Right ventricle myocardium inferior (tissue), 1 donor: Measurements from ENCODE around the gene GJA10. TPM values are rescaled to one million over a fixed set of nuclear protein-coding genes. Genes with fewer than 3 reads are reported as not detected.

Experiments
- ATAC-seq: fragments of 200-7000 bp; cut with Tn5 transposase; one replicate; pipeline ENCODE4 v1.9.1; 2020; ENCODE audit warnings: mild to moderate bottlenecking, moderate library complexity
- DNase-seq: peaks from one replicate; pipeline ENCODE4 v3.0.0; 2021; ENCODE audit errors: missing footprints
- intact Hi-C: fragments of 100-400 bp; cut with DNase I; formaldehyde crosslinking; loops from one replicate; pipeline ENCODE4 v1.11.0; 2022
- total RNA-seq: library from RNA; stranded (reverse); fragmentation: NEBNext Ultra II Directional; extraction: Animal tissue kit (Norgen Biotek cat#: 25700); gene quantifications from one replicate; pipeline ENCODE4 v1.2.1, GENCODE V29; 2021
- donor health status: DM: no; HTN: yes; CAD: no; lungs with severe emphysema.

Gene GJA10
- total RNA-seq, 1 donor from 2014 or later = not detected

DNA sequence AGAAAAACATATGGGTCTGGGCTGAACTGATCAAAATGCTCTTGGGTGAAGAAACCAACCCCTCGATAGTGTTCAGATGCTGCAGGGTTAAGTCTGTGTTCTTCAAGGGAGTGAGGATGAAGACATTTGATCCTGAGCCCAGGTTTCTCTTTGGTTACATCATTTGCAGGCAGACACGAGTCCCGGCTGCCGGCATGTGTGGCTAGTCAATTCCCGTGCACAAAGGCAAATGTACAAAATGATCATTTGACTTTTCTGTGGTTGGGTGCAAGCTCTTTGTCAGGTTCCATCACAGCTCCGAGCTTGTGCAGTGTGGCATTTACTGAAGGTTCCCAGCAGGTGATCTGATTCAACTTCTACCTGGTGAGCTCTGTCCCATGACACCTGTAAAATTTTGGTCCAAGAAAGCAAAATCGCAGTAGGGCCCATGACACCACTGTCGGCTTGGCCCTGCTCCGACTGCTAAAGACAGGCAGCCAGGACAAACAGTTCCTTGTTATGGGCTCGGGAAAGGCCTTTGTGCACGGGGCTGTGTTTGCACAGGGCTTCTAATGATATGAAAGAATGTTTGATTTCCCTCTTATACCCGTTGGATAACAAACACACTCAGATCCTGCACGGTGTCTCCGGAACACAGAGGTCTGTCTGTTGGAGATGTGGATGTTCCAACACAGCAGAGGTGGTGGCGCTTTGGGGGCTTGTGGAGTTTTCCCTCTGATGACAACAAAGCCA lies 46.9 kb downstream of the GJA10 start:
- DNase-seq (no peak), ATAC-seq (peak; percentile 54)
- intact Hi-C loops = loop anchor here (10.0 kb wide), 1 partner anchor 454 kb away; no protein-coding TSS in a partner anchor

DNA sequence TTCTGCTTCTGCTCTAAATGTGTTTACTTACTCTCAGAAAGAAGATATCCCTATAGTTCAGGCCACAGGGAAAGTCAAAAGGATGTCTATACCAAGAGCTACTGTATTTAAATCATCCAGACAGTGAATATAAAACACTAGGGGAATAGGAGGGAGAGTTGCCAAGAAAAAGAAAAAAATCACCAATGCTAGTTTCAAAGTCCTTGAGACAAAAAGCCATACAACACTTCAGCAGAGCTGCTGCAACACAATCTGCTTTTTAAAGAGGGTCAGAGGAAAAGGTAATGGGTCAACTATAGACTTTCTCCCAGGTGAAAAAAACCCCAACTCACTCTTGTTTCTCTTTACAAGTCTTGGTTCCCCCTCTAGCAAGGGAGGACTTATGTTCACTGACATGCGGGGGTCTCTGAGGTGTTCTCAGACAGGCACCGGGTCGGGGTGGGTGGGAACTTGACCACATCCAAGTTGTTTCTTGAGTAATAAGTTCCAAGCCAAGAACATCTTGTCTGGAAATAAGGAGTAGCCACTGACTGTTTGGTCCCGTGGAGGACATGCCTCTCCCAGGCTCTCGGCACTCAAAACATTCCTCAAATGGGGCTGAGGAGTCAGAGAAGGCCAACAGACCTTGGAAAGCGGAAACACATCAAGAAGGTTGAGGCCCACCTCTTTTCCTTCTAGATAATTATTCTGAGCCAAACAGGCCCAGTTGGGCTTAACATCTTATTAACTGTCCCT lies 47.7 kb downstream of the GJA10 start:
- intact Hi-C loops = loop anchor here (10.0 kb wide), 1 partner anchor 453 kb away; no protein-coding TSS in a partner anchor
- ATAC-seq (peak; percentile 27), DNase-seq (no peak)

DNA sequence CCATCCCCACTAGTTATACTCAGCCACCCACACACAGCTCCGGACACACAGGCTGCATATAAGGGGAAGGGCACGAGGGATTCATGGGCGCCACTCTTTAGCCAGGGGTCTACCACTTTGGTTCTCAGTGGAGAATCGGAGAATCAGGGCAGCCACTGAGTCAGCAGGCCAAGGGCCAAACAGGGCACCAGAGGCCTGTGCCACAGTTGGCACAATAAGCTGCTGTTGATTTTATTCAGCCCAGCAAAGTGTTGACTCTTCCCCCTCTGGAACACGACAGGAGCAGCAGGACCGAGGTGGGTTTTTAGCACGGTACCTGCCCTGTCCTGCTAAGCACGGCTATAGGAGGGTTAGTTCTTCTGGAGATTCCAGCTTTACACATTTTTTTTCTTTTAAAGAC lies 48.3 kb downstream of the GJA10 start:
- intact Hi-C loops = loop anchor here (10.0 kb wide), 1 partner anchor 452 kb away; no protein-coding TSS in a partner anchor
- DNase-seq (no peak), ATAC-seq (no peak)

DNA sequence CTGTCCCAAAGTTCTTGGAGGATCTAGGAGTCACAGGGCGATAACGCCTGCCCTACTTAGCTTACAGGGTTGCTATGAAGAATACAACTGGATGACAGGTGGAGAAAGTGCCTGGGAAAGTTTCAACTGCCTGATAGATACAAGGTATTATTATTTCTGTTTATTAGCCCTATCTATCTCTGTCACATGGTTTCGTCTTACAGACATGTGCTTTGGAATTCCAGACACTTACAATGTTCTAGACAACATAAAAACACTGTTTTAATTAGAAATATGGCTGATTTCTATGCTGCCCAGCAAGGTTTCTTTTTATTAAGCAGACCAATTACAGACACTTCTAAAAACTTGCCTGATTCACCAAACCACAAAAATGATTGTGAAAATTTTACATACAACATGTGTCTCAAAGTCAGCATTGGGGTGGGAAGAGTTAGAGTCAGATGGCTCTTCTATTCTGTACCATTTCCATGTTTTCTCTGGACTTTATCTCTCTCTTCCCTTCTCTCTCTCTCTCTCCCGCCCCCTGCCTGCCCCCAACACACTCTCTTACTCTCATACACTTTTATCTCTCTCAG lies 50.0 kb downstream of the GJA10 start:
- intact Hi-C loops = loop anchor here (10.0 kb wide), 1 partner anchor 451 kb away; no protein-coding TSS in a partner anchor
- no peak for ATAC-seq
- DNase-seq = no peak

DNA sequence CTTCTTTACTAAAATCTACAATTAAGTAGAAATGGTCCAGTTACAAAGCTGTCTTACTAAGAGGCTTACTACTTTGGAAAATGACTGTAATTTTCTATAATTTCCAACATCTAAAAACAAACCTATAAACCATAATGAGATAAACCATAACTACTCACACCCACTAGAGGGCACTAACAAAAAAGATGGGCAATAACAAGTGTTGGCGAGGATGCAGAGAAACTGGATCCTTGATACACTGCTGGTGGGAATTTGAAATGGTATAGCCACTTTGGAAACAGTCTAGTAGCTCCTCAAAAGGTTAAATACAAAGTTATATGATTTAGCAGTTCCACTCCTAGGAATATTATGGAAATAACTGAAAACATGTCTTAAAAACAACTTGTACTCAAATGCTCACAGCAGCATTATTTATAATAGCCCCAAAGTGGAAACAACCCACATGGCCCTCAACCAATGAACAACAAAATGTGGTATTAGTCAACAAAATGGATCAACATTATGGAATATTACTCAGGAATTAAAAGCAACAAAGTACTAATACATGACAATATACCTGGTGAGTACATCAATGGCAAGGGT lies 50.6 kb downstream of the GJA10 start:
- intact Hi-C loops = loop anchor here (10.0 kb wide), 1 partner anchor 450 kb away; no protein-coding TSS in a partner anchor
- DNase-seq (no peak), ATAC-seq (no peak)

Other genes starting within 250 kb of the GJA10 start
- 23.4 TPM for gene MDN1, start 74.7 kb upstream of the GJA10 start, total RNA-seq
- gene CASP8AP2, start 64.6 kb upstream of the GJA10 start, total RNA-seq = 13.4 TPM